ENCODE measurements around the gene MORC4.

The MORC4 gene

DNA sequence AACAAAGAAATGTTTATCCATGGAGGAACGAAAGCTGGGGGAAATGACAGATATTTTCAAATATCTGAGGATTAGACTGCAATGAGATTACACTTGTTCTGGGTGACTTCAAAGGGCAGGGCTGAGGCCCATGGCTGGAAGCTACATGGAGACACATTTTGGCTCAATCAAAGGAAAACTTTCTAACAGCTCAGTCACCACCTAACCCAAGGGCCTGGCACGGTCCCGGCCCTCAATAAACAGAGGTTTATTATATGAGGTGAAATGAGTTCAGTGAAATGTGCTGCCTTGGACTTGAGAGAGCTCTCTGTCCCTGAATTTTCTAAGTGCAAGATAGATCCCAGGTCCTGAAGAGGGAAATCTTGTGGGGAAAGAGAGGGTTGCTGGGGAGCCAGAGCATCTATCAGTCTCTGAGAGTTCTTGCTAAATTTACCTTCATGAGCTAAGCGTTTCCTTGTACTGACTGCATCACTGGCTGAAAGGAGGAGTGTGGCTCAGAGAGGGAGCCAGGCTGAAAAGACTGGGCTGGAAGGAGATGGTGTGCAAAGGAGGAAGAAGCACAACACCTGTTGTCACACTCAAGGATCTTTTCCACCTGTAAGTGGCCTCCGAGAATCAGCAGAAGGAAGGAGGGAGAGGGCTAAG is 94.8 kb downstream of the MORC4 start:
- DNase-seq (ENCODE audit: low spot score), result no peak

DNA sequence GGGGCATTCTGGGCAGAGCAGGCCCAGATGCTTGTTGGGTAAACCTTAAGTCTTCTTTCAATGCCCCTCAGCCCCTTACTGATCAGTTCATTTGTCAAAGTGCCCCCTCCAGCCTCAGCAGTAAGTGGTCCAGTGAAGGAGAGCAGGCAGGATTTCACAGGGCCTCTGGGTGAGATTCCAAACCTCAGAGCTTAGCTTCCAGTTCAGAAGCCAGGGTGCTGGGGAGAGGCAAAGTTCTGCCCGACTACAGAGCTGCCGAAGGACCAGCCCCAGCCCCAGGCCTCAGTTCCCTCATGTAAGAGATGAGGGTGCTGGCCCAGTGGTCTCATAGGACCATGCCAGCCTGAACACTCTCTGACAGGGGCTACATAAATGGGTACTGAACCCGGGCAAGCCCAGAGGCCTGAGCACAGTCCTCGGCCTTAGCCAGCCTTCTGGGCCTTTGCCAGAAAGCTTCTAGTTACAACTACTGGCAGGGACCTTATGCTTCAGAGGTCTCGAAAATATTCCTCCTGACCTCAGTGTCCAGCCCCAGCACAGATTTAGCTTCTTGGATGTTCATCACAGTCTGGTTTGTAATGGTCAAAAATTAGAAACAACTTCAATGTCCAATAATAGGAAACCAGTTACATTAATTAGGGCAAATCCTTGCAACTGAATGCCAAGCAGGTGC is 96.0 kb downstream of the MORC4 start:
- no peak for DNase-seq (ENCODE audit: low spot score)

DNA sequence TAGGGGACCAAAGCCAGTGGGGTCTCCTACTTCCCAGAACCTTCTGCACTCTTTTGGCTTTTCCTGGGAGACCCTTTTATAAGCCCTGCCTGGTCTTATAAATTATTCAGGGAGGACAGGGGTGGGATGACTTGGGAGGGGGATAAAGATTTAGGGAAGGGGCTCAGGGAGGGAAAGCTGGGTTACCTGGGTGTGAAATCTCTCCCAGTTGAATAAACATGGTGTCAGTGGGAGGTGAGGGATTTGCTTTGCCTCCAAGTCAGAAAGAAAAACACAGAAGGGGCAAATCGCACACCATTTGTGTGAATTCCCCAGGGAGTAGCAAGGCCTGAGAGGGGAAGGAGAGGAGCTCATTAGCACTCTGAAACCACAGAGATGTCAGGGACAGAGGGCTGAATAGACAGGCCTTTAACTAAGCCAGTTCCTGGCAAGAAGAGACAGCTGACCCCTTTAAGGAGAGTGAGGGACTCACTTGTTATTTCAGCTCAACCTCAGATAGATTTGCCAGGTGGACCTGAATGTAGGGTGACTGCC is 96.7 kb downstream of the MORC4 start, which contains the start of gene RIPPLY1:
Gene RIPPLY1 (minus strand): TSS at position 51 of the 534 bp plus-strand sequence. CDS start 54 bp downstream, outside the sequence.
- DNase-seq (ENCODE audit: low spot score), result no peak

DNA sequence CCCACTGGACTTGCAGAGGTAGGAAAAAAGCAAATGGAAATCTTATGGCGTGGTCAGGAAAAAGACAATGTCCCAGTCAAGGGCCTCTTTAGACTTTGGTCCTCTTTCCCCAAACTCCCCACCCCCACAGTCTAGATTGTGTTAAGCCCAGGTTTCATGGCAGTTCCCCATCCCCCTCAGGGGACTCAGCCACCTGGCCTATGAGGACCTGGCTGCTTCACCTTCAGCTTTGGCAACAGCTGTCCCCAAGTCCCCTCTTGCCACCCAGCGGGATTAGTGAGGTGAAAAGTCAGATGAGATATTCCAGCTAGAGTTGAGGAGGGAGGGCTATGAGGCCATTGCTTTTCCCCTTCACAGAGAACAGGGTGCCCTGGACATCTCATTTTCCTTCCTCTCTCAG is 97.3 kb downstream of the MORC4 start:
- no peak for DNase-seq (ENCODE audit: low spot score)

DNA sequence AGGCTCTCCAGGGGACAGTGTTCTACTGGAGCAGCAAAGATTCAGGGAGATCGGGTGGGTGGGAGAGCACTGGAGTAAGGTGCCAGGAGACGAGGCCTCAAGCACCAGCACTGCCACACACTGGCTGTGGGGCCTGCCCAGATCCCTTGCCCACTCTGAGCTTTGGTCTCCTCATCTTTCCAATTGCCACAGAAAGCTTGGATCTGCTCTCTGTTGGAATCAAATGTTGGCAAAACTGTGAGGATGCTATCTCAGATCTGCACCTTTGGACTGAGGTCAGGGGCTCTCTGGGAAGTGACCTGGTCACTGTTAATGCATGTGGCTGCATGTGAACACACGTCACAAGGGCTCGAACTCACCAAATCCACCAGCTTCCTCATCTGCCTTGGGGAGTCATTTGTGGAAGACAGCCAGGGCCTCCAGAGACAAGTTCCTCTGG is 98.2 kb downstream of the MORC4 start:
- no peak for DNase-seq (ENCODE audit: low spot score)

DNA sequence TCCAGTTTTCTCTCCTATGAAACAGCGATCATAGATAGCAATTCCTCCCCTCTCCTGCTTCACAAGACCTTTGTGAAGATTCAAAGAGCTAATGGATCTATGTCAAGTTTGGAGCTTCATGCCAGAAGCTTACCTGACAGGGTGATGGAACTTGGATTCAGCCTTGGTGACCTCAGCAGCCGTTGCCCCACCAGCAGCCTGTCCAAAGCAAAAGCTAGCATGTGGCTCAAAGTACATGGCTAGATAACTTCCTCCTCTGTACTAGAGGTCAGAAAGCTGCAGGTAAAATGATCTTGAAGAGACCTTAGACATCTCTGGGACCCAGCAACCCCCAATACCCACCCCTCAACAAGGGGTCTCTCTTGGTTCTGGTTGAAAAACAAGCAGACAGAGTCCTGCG is 98.7 kb downstream of the MORC4 start:
- DNase-seq (ENCODE audit: low spot score), result no peak

DNA sequence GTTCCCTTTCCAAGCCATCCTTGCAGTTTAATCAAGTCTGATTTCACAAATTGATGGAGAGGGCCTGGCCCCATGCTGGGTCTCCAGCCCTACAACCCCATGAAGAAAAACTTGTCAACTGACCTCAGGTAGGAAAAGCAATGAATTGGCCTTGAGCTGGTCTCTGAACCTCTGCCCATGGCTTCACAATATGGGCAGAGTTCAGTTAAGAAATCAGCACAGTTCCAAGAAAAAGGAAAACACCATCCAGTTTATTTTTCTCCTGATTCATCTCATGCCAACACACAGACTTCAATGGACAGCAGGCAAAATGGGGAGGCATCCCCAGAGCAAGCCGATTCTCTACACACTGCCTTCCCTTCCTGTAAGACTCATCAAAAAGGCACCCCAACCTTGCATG is 100.2 kb downstream of the MORC4 start:
- DNase-seq (ENCODE audit: low spot score), result no peak

DNA sequence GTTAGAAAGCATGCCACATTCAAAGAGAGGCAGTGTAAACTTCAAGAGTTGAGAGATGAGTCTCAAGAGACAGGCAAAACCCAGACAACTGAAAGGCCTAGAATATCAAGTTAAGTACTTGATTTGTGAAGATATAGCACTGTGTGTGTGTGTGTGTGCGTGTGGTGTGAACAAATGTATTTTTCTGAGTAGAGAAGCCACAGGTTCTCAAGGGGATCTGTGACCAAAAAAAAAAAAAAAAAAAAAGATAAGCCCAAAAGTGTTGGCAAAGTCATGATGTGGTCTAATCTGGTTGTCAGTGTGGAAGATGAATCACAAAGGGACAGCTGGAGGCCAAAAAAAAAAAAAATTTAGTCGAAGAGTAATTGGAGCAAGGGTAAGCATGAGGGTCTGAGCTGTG is 100.7 kb downstream of the MORC4 start:
- no peak for DNase-seq (ENCODE audit: low spot score)

DNA sequence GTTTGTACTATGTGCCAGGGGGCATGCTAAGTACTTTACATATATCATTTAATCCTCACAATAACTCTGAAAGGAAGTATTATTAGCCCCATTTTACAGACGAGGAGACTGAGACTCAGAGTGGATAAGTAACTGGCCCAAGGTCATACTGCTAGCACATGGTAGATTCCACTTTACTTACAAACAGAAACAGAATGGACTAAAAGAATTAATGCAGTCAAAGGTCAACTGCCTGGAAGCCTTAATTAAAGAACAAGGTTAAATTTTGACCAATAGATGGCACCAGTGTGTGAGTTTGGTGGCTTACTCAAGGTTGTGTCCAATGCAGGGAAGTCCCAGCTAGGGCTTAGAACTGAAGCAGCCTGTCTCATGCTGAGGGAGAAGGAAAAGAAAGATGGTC is 101.5 kb downstream of the MORC4 start:
- peak; percentile 41 for DNase-seq (ENCODE audit: low spot score)

DNA sequence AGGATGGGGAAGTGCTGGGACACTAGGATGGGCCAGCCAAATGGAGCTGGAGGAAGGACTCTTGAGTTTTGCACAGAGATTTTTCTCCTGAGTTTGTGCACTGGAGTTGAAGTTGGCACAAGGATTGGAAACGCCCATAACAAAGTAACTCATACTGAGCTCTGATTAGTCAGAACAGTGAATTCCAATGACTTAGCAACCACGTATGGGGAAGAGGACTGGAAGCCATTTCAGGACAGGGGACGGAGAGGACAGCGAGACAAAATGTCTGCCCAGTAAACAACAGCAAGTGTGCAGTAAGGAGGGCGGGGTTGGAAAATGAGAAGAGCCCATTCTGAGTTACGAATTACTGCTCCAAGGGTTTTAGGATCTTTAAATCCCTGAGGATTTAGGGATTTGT is 102.8 kb downstream of the MORC4 start:
- no peak for DNase-seq (ENCODE audit: low spot score)

DNA sequence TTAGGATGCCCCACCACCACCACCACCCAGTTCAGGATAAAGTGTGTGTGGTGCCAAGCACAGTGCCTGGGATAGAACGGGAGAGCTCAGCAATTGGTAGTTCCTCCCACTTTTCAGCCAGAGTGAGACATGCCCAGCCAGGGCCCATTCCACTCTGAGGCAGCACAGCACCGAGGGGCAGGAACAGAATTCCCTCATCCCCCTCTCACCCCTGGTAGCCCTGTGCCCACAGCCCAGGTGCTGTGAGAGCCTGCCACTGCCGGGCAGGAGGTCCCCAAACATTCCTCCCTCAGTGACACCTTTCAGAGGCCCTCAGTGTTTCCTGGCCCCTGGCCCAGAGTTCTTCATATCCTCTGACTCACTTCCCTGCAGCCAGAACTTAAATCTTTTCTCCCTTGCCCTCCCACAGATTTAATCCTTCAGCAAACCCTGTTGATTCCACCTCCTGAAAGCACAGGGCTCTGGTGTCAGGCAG is 105.0 kb downstream of the MORC4 start:
- DNase-seq (ENCODE audit: low spot score), result no peak

DNA sequence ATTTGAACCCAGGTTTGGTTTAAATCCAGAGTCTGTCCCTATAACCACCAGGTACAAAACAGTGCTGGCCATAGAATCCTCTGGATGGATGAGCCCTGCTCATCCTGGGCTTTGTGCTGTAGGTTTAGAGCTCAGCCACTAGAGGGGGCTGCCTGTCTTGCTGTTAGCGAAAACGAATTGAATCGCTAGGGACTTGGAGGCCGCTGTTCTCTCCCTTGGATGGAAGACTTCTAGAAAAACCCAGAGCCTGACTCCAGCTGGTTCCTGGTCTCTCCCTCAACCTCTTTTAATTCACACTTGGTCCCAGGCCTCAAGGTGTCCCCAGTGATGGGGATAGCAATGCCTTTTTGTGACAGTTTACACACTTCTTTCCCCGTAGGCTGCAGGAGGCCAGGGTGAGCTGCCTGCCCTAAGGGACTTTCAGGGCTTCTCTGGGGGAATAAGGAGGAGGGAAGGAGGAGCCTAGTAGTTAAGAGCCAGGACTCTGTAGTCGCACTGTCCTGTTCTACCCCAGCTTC is 105.6 kb downstream of the MORC4 start:
- DNase-seq (ENCODE audit: low spot score), result peak; percentile 41

DNA sequence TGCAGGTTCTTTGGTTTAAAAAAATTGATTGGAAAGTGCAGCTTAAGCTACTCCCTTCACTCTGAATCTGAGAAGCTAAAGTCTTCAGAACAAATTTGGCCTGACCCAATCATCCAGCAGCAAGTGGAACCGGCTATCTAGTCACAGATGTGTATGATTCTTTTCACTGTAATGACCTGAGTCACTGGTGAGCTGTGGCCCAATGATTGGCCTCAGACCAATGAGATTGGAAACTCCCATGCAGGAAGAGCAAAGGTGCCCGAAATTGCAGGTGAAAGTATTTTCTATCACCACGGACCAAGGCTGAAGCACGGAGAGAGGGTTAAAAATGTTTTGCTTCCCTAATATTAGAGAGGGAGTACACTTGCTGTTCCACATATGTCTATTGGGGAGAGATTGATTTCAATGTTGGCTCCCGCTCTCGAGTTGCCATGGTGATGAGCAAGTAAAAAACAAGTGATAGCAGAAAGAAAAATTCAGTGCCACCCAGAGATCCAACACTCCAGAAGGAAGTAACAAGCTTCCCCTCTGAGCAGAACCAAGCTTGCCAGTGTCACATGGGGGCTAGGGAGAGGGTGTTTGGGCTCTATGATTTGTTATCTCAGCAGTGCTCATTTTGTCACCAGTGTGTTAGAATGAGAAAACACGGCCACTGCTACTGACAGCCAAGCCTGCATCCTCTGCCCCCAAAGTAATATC is 108.1 kb downstream of the MORC4 start:
- no peak for DNase-seq (ENCODE audit: low spot score)

Data from CD4-positive, alpha-beta T cell treated with Interleukin-2 at 100 ng/mL for 4 hours (primary cell).